GM19324 (cell line): ENCODE results near the gene C11orf21.
"Not testable (repeated sequence)": the region's sequence is repeated elsewhere in the genome, so short reads cannot be mapped to it uniquely, and the experiment has no call there.

ENCODE experiments used
- ATAC-seq: cut with Tn5 transposase; IDR thresholded peaks from one replicate; pipeline ENCODE4 v1.9.1; 2021; ENCODE audit warnings: mild to moderate bottlenecking, moderate library complexity; ENCODE audit not compliant: unreplicated experiment, low FRiP score

Gene C11orf21

DNA sequence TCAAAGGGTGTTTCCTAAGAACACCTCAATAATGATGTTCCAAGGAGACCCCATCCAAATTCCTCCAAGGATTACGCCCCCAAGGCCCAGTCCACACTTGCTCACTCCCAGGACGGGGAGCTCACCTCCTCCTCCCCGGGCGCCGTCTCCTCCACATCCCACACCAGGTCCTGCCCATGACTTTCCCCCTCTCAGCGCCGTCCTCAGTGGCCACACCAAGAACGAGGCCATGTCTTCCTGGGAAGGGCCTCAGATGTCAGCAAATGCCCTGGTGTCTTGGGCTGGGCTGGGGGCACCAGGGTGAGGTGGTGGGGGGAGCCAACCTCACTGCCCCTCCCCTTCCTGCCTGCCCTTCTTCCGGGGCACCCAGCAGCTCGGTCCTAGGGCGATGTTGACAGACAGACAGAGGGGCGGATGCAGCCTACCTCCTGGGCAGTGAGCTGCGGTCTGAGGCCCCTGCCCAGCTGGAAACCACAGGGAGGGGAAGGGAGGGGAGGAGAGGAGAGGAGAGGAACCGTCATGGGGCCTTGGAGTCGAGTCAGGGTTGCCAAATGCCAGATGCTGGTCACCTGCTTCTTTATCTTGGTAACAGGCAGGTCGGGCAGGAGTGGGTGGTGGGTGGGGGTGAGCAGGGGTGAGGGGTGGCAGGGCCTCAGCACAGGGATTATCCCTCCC is at the start of gene C11orf21, which contains the start of gene TSPAN32:
TSS of gene C11orf21 (minus strand) at position 288 of the 675 bp plus-strand sequence. CDS start at position 178, 110 bp downstream.
TSS of gene TSPAN32 (plus strand) at position 383 of the 675 bp plus-strand sequence. CDS start at position 520, 137 bp downstream.
- ATAC-seq, result no peak

DNA sequence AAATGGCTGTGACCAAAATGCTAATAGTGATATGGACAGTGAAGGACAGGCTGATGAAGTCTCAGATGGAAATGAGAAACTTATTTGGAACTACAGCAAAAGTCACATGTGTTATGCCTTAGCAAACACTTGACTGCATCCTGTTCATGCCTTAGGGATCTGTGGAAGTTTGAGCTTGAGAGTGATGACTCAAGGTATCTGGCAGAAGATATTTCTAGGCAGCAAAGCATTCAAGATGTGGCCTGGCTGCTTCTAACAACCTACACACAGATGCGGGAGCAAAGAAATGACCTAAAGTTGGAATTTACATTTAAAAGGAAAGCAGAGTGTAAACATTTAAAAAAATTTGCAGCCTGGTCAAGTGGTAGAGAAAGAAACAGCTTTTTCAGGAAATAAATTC is 47.3 kb upstream of the C11orf21 start:
- ATAC-seq, result no peak

DNA sequence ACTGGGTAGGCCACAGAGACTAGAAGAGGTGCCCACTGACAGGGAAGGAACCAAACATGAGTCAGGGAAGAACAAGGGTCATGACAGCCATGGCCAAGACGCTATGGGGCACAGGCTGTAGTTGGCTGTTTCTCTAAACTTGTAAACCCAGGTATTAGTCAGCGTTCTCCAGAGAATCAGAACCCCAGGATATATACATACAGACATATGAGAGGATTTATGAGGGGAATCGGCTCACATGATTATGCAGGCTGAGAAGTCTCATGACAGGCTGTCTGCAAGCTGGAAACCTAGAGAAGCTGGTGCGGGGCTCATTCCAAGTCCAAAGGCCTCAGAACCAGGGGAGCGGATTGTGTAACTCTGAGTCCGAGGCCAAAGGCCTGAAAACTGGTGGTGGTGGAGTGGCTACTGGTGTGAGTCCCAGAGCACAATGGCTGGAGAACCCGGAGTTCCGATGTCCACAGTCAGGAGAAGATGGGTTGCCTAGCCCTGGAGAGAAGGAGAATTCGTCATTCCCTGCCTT is 45.7 kb upstream of the C11orf21 start:
- ATAC-seq, result no peak

DNA sequence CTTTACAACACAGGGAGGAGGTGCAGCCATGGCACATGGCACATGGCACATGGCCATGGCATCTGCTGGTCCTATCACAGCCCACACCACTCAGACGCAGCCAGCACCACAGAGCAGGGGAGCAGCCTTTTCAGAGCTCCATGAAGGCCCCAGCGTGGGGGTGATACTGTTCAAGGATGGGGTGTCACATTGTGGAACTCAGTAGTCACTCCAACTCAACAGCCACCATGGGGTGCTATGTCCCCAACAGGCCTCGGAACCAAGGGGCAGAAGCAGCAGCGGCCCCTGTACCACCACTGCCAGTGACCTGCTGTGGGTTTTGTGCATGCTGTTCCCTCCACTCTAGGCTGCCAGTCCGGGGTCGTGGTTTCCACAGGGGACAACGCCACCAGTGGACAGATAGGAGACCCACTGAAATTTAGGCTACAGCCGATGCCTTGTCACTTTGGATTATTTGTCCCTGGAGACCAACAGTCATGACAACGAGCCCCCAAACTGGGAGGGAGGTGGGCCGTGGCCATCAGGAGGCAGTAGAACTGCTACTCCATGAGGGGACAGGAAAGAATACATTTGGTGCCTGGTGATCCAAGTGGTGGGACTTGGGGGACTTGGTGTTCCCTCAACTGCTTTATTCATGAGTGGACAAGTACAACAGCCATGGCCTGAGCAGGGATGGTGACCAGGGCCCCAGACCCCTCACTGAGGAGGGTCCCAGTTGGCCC is 45.0 kb upstream of the C11orf21 start:
- ATAC-seq, result no peak

DNA sequence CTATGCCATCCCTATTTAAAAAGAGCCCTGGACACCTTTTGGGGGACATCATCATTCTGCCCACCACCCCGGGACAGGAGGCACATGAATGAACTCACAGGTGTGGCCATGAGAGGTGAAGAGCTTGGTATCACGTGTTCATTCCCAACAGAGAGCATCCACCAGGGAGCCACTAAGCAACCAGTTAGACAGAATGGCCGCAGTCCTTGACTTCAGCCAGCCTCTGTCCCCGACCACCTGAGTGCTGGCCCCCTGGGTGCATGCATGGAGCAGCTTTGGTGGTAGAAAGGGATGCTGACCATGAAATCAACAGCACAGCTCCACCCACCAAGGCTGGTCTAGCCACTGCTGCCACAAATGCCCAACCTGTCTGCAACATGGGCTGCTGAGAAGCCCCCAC is 44.3 kb upstream of the C11orf21 start:
- no peak for ATAC-seq

DNA sequence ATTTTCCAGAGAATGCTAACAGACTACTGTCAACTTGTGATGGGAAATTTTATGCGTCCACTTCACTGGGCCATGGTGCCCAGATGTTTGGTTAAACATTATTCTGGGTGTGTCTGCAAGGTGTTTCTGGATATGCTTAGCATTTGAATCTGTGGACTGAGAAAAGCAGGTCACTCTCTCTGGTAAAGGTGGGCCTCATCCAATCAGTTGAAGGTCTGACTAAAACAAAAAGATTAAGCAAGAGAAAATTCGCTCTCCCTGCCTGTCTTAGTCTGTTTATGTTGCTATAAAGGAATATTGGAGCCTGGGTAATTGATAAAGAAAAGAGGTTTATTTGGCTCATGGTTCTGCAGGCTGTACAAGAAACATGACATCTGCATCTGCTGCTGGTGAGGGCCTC is 43.3 kb upstream of the C11orf21 start:
- no peak for ATAC-seq

DNA sequence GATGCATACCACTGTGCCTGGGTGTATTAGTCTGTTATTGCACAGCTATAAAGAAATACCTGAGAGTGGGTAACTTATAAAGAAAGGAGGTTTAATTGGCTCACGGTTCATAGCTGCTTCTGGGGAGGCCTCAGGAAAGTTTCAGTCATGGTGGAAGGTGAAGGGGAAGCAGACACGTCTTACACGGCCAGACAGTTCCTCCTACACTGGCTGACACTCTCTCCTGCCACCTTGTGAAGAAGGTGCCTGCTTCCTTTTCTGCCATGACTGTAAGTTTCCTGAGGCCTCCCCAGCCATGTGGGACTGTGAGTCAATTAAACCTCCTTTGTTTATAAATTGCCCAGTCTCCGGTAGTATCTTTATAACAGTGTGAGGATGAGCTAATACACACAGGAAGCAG is 41.8 kb upstream of the C11orf21 start:
- ATAC-seq, result no peak

DNA sequence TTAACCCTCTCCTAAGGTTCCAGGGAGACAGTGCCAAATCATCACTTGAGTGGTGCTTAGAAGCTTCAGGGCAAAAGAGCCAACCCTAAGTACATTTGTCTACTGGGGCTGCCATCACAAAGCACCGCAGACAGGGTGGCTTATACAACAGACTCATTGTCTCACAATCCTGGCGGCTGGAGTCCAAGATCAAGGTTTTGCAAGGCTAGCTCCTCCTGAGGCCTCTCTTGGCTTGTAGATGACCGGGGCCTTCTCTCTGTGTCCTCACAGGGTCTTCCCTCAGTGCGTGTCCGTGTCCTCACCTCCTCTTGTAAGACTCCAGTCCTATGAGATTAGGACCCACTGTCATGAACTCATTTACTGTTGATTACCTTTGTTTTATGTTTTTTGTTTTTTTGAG is 41.3 kb upstream of the C11orf21 start:
- ATAC-seq, result no peak

DNA sequence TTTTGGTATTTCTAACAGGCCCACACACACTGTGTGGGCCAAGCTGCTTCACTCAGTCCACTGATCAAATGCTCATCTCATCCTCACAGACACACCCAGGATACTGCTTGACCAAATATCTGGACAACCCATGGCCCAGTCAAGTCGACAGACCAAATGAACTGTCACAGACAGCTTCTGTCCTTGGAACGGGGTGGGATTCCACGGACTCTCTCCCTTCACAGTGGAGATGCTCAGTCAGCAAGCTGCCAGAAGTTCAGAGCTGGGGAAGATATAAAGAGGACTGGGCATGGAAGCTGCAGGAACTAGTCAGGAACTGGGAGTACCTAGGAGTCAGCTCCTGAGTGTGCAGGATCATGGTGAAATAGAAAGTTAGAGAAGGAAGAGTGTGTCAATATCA is 40.8 kb upstream of the C11orf21 start:
- ATAC-seq, result no peak

DNA sequence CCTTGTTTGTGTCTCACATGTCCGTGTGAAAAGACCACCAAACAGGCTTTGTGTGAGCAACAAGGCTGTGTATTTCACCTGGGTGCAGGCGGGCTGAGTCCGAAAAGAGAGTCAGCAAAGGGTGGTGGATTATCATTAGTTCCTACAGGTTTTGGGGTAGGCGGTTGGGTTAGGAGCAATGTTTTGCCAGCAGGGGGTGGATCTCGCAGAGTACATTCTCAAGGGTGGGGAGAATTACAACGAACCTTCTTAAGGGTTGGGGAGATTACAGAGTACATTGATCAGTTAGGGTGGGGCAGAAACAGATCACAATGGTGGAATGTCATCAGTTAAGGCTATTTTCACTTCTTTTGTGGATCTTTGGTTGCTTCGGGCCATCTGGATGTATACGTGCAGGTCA is 37.0 kb upstream of the C11orf21 start:
- ATAC-seq, result not testable (repeated sequence)

DNA sequence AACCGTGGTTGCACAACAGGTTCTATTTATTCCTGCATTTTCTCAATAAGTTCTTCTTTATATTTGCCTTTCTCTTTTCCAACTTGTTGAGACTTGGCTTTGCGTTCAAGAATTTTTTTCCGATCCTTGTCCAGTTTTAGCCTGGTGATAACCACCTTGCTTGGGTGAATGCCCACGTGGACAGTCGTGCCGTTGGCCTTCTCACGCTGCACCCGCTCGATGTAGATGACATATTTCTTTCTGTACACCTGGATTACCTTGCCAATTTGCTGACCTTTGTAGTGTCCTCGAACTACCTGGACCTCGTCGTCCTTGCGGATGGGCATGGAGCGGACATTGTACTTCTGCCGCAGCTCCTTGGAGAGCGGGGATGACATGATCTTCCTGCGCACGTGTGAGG is 33.6 kb upstream of the C11orf21 start:
- ATAC-seq, result not testable (repeated sequence)

DNA sequence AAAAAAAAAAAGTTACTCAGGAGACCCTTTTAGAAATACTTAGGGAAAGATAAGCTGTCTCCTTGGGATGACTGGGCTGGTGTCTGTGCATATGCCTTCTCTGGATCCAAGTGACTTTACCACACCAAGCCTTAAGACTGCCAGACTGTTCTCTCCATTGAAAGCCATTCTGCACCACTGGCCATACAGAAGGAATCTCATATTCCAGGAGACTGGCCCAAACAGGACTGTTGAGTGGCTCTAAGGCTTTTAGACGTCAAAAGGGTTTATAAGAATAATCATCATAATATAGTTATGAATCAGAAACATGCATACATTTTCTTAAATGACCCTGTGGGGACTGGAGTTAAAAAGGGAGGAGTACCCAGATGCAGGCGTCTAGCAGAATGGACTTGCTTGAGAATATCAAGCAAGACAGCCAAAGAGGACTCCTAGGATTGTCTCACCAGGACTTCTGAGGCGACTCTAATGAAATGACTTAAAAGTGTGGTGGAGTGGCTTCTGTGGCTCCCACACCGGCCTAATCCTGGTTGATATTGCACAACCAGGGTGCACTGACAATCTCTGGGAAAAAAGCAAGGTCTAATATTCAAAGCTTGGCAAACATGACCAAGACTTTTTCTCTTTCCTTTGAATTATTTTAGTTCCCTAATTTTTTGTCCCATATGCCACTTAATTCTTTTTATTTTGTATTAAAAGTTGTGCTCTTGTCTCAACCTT is 31.9 kb upstream of the C11orf21 start:
- ATAC-seq, result not testable (repeated sequence)

DNA sequence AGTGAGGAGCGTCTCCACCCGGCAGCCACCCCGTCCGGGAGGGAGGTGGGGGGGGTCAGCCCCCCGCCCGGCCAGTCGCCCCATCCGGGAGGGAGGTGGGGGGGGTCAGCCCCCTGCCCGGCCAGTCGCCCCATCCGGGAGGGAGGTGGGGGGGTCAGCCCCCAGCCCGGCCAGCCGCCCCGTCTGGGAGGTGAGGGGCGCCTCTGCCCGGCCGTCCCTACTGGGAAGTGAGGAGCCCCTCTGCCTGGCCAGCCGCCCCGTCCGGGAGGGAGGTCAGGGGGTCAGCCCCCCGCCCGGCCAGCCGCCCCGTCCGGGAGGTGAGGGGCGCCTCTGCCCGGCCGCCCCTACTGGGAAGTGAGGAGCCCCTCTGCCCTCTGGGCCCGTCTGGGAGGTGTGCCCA is 30.9 kb upstream of the C11orf21 start:
- not testable (repeated sequence) for ATAC-seq

DNA sequence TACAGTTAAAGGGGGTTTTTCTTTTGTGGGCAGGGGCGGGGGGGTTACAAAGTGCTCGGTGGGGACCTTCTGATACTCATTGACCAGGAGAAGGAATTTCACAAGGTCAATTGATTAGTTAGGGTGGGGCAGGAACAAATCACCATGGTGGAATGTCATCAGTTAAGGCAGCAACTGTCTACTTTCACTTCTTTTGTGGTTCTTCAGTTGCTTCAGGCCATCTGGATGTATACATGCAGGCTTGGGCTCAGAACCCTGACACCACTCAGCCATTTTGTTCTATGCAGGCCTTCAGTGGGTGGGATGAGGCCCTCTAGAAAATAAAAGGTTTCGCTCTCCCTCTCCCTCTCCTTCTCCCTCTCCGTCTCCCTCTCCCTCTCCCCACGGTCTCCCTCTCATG is 29.7 kb upstream of the C11orf21 start:
- ATAC-seq, result no peak

DNA sequence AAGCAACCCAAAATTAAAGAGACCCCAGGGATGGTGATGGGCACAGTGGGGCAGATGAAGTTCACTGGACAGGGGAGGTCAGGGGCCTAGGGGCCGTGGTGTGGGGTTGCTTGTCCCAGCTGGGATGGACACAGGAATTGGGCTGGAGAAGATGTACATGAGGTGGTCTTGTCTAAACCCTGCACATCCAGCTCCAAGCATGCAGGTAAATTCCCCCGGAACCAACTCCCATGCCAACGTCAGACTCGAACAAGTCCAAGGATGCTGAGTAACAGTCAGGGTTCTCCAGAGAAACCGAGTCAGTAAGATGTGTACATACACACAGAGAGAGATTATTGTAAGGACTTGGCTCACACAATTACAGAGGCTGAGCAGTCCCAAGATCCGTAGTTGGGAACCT is 29.0 kb upstream of the C11orf21 start:
- no peak for ATAC-seq

DNA sequence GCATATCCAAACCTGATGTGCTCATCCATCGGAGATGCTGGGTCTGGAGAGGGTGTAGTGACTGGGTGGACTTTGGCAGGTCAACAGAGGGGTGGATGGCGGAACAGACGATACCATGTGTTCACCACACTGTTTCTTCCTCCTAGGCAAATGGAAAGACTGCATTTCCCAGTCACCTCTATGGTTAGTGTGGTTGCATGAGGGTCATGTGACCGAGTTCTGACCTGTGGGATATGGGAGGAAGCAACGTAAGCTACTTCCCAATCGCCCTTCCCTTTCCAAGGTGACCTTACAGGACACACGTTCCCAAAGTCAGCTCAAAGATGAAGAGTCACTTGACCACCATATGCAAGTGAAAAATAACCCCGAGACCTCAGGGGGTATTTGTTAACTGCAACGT is 27.8 kb upstream of the C11orf21 start:
- no peak for ATAC-seq

DNA sequence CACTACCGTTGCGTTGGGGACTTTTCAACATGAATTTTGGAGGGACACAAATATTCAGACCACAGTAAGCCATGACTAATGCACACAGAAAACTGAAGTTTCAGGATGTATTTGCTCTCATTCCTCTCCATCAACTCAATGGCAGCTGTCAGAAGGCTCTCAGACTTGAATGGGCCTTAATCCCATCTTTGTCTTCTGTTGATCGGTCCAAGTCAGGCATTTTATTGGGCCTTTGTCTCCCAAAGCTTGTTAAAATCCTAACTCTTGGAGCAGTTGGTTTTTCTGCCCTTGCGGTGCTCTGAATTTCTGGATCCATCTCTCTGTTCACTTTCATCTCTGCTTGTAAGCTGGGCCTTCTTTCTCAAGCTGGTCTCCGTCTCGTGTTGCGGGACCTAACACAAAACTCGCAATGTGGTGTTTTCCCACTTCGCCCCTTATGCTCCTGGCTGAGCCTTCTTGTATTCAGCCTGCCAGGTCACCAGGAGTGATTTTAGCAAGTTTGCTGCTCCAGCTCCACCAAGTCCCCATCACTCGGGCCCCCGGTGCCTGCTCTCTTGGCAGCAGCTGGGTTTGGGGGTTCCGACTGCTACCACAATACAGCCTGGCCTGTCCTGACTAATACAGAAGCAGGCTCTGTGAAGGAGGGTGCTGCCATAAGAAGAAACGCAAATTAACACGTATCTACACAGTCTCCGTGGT is 27.1 kb upstream of the C11orf21 start:
- ATAC-seq, result no peak

DNA sequence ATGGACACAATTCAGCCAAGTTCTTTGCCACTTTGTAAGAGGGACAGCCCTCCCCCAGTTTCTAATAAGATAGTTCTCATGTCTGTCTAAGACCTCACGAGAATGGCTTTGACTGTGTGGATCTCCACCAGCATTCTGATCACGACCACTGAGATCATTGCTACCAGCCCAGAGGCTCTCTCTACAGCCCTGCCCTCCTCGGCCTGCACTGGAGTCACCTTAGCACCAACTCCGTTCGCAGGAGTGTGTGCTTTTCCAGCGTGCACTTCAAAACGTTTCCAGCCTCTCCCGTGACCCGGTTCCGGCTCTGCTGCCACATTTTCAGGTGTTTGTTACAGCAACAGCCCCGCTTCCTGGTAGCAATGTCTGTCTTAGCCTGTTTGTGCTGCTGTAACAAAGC is 26.3 kb upstream of the C11orf21 start:
- no peak for ATAC-seq

DNA sequence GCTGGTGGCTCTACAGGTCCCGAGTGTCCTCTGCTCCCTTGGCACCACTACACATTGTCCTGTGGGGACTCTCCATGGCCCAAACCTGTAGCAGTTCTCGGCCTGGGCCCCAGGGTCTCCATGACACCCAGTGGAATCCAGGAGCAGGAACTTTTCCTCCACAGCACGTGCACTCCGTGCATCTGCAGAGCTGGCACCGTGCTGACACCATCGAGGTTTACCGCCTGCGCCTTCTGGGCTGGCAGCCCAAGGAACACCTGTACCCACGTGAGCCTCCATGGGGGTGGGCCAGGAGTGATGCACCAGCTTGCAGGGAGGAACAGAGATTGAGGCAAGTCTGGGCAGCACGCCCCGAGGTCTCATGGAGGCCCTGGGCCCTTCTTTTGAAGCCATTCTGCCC is 25.3 kb upstream of the C11orf21 start:
- no peak for ATAC-seq

DNA sequence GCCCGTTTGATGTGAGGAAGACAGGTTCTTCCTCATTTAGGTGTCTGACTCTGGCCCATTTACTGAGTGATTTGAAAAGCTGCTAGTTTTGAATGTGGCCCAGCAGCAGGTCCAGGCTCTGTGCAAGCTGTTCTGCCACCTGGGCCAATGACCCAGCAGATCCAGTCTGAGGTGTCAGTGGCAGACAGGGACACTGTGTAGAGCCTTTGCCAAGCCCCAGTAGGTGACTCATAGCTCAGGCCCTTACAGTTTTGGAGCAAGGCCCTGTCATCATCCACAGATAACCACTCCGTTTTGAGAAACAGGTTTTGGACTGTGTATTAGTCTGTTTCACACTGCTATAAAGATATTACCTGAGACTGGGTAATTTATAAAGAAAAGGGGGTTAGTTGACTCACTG is 24.0 kb upstream of the C11orf21 start:
- no peak for ATAC-seq

DNA sequence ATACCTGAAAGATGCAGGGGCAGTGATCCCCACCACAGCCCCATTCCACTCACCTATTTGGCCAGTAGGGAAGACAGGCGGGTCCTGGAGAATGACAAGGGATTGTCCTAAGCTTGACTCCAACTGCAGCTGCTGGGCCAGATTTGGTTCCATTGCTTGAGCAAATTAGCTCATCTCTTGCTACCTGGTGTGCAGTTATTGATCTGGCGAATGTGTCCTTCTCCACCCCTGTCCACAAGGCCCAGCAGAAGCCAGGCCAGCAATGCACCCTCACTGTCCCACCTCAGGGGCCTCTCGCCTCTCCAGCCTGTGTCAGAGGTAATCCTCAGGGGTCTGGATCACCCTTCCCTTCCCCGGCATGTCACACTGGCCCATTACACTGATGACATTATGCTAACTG is 23.4 kb upstream of the C11orf21 start:
- ATAC-seq, result no peak
